ENCODE results near the gene LATS2.
"Not testable (repeated sequence)": the region's sequence is repeated elsewhere in the genome, so short reads cannot be mapped to it uniquely, and the experiment has no call there.

Gene LATS2

DNA sequence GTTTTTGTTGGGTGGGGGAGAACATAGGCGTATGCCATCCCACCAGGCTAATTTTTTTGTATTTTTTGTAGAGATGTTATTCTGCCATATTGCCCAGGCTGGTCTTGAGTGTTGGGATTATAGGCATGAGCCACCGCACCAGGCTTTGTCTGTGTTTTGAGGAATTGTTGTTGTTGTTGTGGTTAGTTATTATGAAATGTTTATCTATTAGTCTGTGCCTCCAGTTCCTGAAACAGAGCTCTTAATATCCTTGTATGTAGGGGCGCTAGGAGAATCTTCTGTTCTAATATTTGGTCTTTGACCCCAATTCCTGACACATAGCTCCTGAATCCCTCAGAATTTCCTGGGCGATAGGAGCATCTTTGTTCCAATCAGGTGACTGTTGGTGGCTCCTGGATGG is 5.6 kb upstream of the LATS2 start:
- no peak for DNase-seq
- Mint-ChIP-seq H3K9me3 (no peaks in the 10 kb centered on the region), H3K27me3 (peaks cover 0 to 5% of the 10 kb centered on the region in 2 donors), H3K4me1 (peaks cover 0 to under 1% of the 10 kb centered on the region in 2 donors), H3K4me3 (no peak overlapping the region), H3K27ac (no peak overlapping the region), H3K36me3 (no peaks in the 10 kb centered on the region)
- no peak for ATAC-seq (replicated peaks)

GRCh38 chr13:21065686-21066085 is 4.3 kb upstream of the LATS2 start:
- no peaks in the 10 kb centered on the region for H3K9me3 Mint-ChIP-seq
- no peaks in the 10 kb centered on the region for H3K36me3 Mint-ChIP-seq
- H3K27ac Mint-ChIP-seq = no peak overlapping the region
- no peak for DNase-seq
- no peak overlapping the region for H3K4me3 Mint-ChIP-seq
- no peak for ATAC-seq (replicated peaks)
- H3K27me3 Mint-ChIP-seq = peaks cover 0 to 9% of the 10 kb centered on the region in 2 donors
- peaks cover 3 to 6% of the 10 kb centered on the region in 2 donors for H3K4me1 Mint-ChIP-seq

DNA sequence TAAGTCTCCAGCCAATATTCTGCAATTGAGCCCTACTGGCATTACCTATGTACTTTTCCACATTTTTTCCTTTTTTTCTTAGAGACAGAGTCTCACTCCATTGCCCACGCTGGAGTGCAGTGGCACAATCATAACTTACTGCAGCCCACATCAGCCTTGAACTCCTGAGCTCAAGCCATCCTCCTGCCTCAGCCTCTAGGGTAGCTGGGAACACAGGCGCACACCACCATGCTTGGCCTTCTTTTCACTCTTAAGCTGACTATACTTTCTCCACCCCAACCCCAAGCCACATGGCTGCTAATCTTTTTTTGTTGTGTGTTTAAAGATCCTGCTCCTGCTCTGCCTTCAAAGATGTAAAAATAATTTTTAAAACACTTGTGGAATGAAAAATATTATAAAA is 1.6 kb upstream of the LATS2 start:
- peaks cover 0 to 9% of the 10 kb centered on the region in 2 donors for H3K27me3 Mint-ChIP-seq
- peaks cover 3 to 6% of the 10 kb centered on the region in 2 donors for H3K4me1 Mint-ChIP-seq
- ATAC-seq (replicated peaks) (no peak), DNase-seq (no peak)
- H3K27ac Mint-ChIP-seq = peak overlapping the region; percentile 43
- no peak overlapping the region for H3K4me3 Mint-ChIP-seq
- H3K36me3 Mint-ChIP-seq = no peaks in the 10 kb centered on the region
- no peaks in the 10 kb centered on the region for H3K9me3 Mint-ChIP-seq

- ATAC-seq (replicated peaks) (peak; percentile 20 to 22), DNase-seq (peak; percentile 9)
- Mint-ChIP-seq H3K4me3 (peak overlapping the region; percentile 63 to 83), H3K9me3 (no peaks in the 10 kb centered on the region), H3K36me3 (no peaks in the 10 kb centered on the region), H3K27me3 (peaks cover 0 to 9% of the 10 kb centered on the region in 2 donors), H3K27ac (peak overlapping the region; percentile 14), H3K4me1 (peaks cover 5 to 6% of the 10 kb centered on the region in 2 donors)
Measured at GRCh38 chr13:21060338-21061028, 903 bp downstream of the LATS2 start.

- H3K4me1 Mint-ChIP-seq = peaks cover 5 to 6% of the 10 kb centered on the region in 2 donors
Measured at GRCh38 chr13:21059641-21060337, 1.6 kb downstream of the LATS2 start.

GRCh38 chr13:21058361-21058760 is 3.0 kb downstream of the LATS2 start:
- DNase-seq (no peak), ATAC-seq (replicated peaks) (no peak)
- H3K36me3 Mint-ChIP-seq = peaks cover 0 to under 1% of the 10 kb centered on the region in 2 donors
- peaks cover 0 to 9% of the 10 kb centered on the region in 2 donors for H3K27me3 Mint-ChIP-seq
- H3K4me3 Mint-ChIP-seq = no peak overlapping the region
- no peaks in the 10 kb centered on the region for H3K9me3 Mint-ChIP-seq
- peaks cover 8 to 9% of the 10 kb centered on the region in 2 donors for H3K4me1 Mint-ChIP-seq
- H3K27ac Mint-ChIP-seq = no peak overlapping the region

More at GRCh38 chr13:21059641-21060337, 1.6 kb downstream of the LATS2 start:
- Mint-ChIP-seq H3K4me3 (peak overlapping the region; percentile 63 to 78), H3K9me3 (no peaks in the 10 kb centered on the region), H3K27ac (peak overlapping the region; percentile 14), H3K27me3 (peaks cover 0 to 9% of the 10 kb centered on the region in 2 donors), H3K36me3 (no peaks in the 10 kb centered on the region)
- ATAC-seq (replicated peaks) = no peak
- DNase-seq = no peak

DNA sequence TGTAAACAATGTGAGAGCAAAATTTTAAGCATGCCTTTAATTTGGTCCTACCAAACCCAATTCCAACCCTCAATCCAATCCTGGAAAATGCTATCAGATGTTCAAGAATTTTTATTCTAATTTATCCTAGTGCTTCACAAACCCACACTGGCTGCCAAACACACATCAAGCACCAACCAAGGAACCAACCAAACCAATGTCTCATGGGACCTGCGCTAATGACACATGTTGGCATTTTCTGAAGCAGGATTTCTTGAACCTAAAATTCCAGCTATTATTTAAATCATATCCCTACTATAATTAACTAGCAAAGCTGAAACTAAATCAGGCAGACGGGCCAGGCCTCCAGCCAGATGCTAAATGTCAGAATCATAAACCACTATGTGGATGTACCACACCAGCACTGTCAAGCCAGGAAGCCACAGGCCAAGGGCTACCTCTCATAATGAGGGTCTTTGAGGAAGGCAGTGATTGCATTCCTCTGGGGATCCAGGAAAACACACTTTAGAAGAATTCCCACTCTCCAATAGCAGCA is 5.8 kb downstream of the LATS2 start:
- no peak overlapping the region for H3K4me3 Mint-ChIP-seq
- no peaks in the 10 kb centered on the region for H3K27me3 Mint-ChIP-seq
- DNase-seq = no peak
- H3K36me3 Mint-ChIP-seq = peaks cover 1 to 3% of the 10 kb centered on the region in 2 donors
- H3K9me3 Mint-ChIP-seq = no peaks in the 10 kb centered on the region
- H3K4me1 Mint-ChIP-seq = peaks cover 13 to 16% of the 10 kb centered on the region in 2 donors
- ATAC-seq (replicated peaks) = no peak
- H3K27ac Mint-ChIP-seq = no peak overlapping the region

DNA sequence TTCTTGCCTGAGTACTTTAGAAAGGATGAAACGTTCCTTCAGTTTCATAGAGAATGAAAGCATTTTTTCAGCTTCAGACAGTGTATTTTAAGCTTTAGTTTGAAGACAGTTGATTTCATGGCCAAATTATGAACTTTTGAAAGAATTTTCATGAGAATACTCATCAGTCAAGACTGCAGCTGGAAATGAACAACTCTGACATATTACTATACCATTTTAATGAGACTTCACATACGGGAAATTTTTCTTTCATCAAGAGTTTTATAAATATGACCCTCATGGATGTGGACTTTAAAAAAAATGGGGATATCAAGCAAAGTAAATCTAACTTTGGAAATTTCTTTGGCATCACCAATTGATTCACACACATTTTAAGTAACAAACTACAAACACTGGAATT is 6.4 kb downstream of the LATS2 start:
- H3K36me3 Mint-ChIP-seq = peaks cover 1 to 3% of the 10 kb centered on the region in 2 donors
- H3K9me3 Mint-ChIP-seq = no peaks in the 10 kb centered on the region
- ATAC-seq (replicated peaks) (no peak), DNase-seq (no peak)
- no peak overlapping the region for H3K4me3 Mint-ChIP-seq
- no peaks in the 10 kb centered on the region for H3K27me3 Mint-ChIP-seq
- H3K4me1 Mint-ChIP-seq = peaks cover 15 to 19% of the 10 kb centered on the region in 2 donors
- H3K27ac Mint-ChIP-seq = no peak overlapping the region

- peaks cover 15 to 19% of the 10 kb centered on the region in 2 donors for H3K4me1 Mint-ChIP-seq
- ATAC-seq (replicated peaks) (no peak), DNase-seq (no peak)
- no peak overlapping the region for H3K4me3 Mint-ChIP-seq
- no peak overlapping the region for H3K27ac Mint-ChIP-seq
- peaks cover 1 to 3% of the 10 kb centered on the region in 2 donors for H3K36me3 Mint-ChIP-seq
- H3K9me3 Mint-ChIP-seq = no peaks in the 10 kb centered on the region
- no peaks in the 10 kb centered on the region for H3K27me3 Mint-ChIP-seq
Measured at GRCh38 chr13:21054313-21054712, 7.1 kb downstream of the LATS2 start.

GRCh38 chr13:21053231-21053630 is 8.2 kb downstream of the LATS2 start:
- H3K27me3 Mint-ChIP-seq = no peaks in the 10 kb centered on the region
- ATAC-seq (replicated peaks) (peak in 1 of 2 donors; percentile 16), DNase-seq (no peak)
- H3K4me3 Mint-ChIP-seq = no peak overlapping the region
- H3K36me3 Mint-ChIP-seq = peaks cover 1 to 3% of the 10 kb centered on the region in 2 donors
- H3K27ac Mint-ChIP-seq = no peak overlapping the region
- H3K9me3 Mint-ChIP-seq = no peaks in the 10 kb centered on the region
- peaks cover 15 to 19% of the 10 kb centered on the region in 2 donors for H3K4me1 Mint-ChIP-seq

GRCh38 chr13:21051675-21052074 is 9.7 kb downstream of the LATS2 start:
- no peak overlapping the region for H3K4me3 Mint-ChIP-seq
- no peak for ATAC-seq (replicated peaks)
- H3K27ac Mint-ChIP-seq = no peak overlapping the region
- no peaks in the 10 kb centered on the region for H3K27me3 Mint-ChIP-seq
- peaks cover 1 to 3% of the 10 kb centered on the region in 2 donors for H3K36me3 Mint-ChIP-seq
- no peaks in the 10 kb centered on the region for H3K9me3 Mint-ChIP-seq
- peaks cover 14 to 20% of the 10 kb centered on the region in 2 donors for H3K4me1 Mint-ChIP-seq
- no peak for DNase-seq

- peak; percentile 31 to 73 for ATAC-seq (replicated peaks)
- Mint-ChIP-seq H3K9me3 (no peaks in the 10 kb centered on the region), H3K4me3 (no peak overlapping the region), H3K27me3 (no peaks in the 10 kb centered on the region), H3K4me1 (peaks cover 16 to 27% of the 10 kb centered on the region in 2 donors), H3K36me3 (peaks cover 1 to 3% of the 10 kb centered on the region in 2 donors), H3K27ac (no peak overlapping the region)
- no peak for DNase-seq
Measured at GRCh38 chr13:21050288-21051197, 10.8 kb downstream of the LATS2 start.

DNA sequence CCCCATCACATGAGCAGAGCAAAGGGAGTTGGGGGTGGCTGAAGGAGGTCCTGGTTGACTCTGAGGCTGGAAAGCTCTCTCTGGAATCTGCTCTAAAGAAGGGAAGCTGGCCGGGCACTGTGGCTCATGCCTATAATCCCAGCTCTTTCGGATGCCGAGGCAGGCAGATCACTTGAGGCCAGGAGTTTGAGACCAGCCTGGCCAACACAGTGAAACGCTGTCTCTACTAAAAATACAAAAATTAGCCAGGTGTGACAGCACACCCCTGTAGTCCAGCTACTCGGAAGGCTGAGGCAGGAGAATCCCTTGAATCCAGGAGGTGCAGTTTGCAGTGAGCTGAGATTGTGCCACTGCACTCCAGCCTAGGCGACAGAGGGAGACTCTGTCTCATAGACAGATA is 11.7 kb downstream of the LATS2 start:
- not testable (repeated sequence) for H3K9me3 Mint-ChIP-seq, H3K27me3 Mint-ChIP-seq
- peaks cover 22 to 35% of the 10 kb centered on the region in 2 donors for H3K4me1 Mint-ChIP-seq

More for the DNA sequence above, 11.7 kb downstream of the LATS2 start:
- ATAC-seq (replicated peaks); H3K36me3 Mint-ChIP-seq; DNase-seq; H3K27ac Mint-ChIP-seq; H3K4me3 Mint-ChIP-seq: not testable (repeated sequence)
